ENCODE results near the gene PLCB1.

Gene PLCB1

GRCh38 chr20:8862092-8862491 lies 730.0 kb downstream of the PLCB1 start:
- TF ChIP-seq CTCF (conservative IDR thresholded peaks at IDR 0.05; ENCODE audit: control insufficient read depth, insufficient read depth, low read depth, low read length): no peak
- no peak for DNase-seq (ENCODE audit: low read depth)
- no peak overlapping the region for H3K4me3 ChIP-seq (ENCODE audit: control insufficient read depth, low read depth, low read length)

GRCh38 chr20:8865636-8866035 lies 733.6 kb downstream of the PLCB1 start:
- DNase-seq (ENCODE audit: low read depth): no peak
- H3K4me3 ChIP-seq (ENCODE audit: control insufficient read depth, low read depth, low read length): no peak overlapping the region
- no peak for TF ChIP-seq CTCF (conservative IDR thresholded peaks at IDR 0.05; ENCODE audit: control insufficient read depth, insufficient read depth, low read depth, low read length)

- no peak for DNase-seq (ENCODE audit: low read depth)
- H3K4me3 ChIP-seq (ENCODE audit: control insufficient read depth, low read depth, low read length): no peak overlapping the region
- no peak for TF ChIP-seq CTCF (conservative IDR thresholded peaks at IDR 0.05; ENCODE audit: control insufficient read depth, insufficient read depth, low read depth, low read length)
Observed at GRCh38 chr20:8867038-8867740, 735.1 kb downstream of the PLCB1 start.

GRCh38 chr20:8870652-8871051 lies 738.6 kb downstream of the PLCB1 start:
- no peak overlapping the region for H3K4me3 ChIP-seq (ENCODE audit: control insufficient read depth, low read depth, low read length)
- no peak for TF ChIP-seq CTCF (conservative IDR thresholded peaks at IDR 0.05; ENCODE audit: control insufficient read depth, insufficient read depth, low read depth, low read length)
- DNase-seq (ENCODE audit: low read depth): no peak

GRCh38 chr20:8874437-8874836 lies 742.4 kb downstream of the PLCB1 start:
- H3K4me3 ChIP-seq (ENCODE audit: control insufficient read depth, low read depth, low read length): no peak overlapping the region
- no peak for TF ChIP-seq CTCF (conservative IDR thresholded peaks at IDR 0.05; ENCODE audit: control insufficient read depth, insufficient read depth, low read depth, low read length)
- DNase-seq (ENCODE audit: low read depth): no peak

- DNase-seq (ENCODE audit: low read depth): peak; percentile 34
- H3K4me3 ChIP-seq (ENCODE audit: control insufficient read depth, low read depth, low read length): no peak overlapping the region
- TF ChIP-seq CTCF (conservative IDR thresholded peaks at IDR 0.05; ENCODE audit: control insufficient read depth, insufficient read depth, low read depth, low read length): no peak
Observed at GRCh38 chr20:8875586-8875985, 743.5 kb downstream of the PLCB1 start.

GRCh38 chr20:8876366-8876765 lies 744.3 kb downstream of the PLCB1 start:
- no peak for TF ChIP-seq CTCF (conservative IDR thresholded peaks at IDR 0.05; ENCODE audit: control insufficient read depth, insufficient read depth, low read depth, low read length)
- H3K4me3 ChIP-seq (ENCODE audit: control insufficient read depth, low read depth, low read length): no peak overlapping the region
- no peak for DNase-seq (ENCODE audit: low read depth)

Measured in fibroblast of mammary gland (primary cell).